Amniotic epithelial cell (primary cell): ENCODE results near the gene SART1.
A peak's percentile ranks its signal among the peaks of the same experiment; 100 is the strongest.
"Not testable (repeated sequence)": the region's sequence is repeated elsewhere in the genome, so short reads cannot be mapped to it uniquely, and the experiment has no call there.

Source experiments
- DNase-seq: peaks from one replicate; pipeline ENCODE4 v3.0.0-alpha.2; 2010; ENCODE audit warnings: low read depth

The SART1 gene

DNA sequence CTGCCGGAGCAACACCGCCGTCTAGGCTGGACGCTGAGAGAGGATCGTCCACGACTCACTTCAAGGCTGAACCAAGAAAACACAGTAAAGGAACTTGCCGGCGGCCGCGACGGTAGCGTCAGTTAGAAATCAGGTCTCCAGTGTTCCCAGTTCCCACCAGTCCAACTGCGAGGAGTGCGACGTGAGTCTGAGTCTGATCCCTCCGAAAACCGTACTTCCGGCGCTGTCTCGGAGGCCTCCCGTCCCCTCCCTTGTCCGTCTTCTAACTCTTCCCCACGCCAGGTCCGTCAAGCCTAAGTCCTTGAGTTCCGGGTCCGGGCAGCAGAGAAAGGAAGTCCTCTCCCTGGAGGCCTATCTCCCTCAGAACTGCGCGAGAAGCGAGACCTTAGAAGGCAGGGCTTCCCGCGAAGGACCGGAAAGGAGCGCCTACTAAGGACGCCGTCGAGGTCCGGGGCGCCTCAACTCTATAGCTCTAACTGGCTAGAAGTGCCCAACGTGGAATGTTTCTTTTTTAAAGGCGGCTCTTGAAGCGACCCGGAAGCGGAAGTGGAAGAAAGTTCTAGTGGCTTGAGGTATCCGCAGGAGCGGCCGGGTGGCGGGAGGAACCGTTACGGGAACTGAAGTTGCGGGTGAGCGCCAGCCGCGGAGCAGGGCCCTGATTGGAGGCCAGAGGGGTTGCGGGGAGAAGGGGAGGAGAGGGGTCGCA is 40.6 kb downstream of the SART1 start, which contains the start of the genes BANF1 and EIF1AD:
BANF1 (plus strand) TSS at position 562 of the 706 bp plus-strand sequence. CDS start 748 bp downstream, outside the sequence.
EIF1AD (minus strand) TSS at position 216 of the 706 bp plus-strand sequence. CDS start 1,768 bp downstream, outside the sequence.
- DNase-seq = peak; percentile 96

DNA sequence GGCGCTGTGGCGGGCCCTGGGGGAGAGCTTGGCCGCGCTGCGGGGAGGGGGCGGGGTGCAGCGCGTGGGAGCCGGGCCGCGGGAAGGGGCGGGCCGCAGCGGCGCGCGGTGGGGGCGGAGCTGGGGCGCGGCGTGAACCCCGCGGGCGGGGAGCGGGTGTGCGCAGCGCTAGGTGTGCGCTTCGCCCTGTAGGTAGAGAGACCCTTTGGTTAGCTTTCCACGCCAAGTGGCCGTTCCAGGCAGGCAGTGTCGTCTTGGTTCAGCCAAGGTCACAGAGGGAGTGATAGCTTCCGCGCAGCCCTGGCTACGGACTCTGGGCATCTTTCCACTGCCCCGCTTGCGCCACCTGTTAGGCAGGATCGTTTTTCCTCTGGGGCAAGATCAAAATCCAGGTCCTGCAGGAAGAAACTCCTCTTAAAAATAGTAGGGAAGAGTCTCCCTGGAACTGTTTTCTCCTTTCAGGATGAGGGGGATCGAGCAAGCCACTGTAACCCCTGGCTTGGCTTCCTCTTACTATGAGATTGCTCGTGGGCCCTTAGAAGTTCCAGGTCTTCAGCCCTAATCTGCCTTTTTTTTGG is 41.2 kb downstream of the SART1 start:
- peak; percentile 55 for DNase-seq

DNA sequence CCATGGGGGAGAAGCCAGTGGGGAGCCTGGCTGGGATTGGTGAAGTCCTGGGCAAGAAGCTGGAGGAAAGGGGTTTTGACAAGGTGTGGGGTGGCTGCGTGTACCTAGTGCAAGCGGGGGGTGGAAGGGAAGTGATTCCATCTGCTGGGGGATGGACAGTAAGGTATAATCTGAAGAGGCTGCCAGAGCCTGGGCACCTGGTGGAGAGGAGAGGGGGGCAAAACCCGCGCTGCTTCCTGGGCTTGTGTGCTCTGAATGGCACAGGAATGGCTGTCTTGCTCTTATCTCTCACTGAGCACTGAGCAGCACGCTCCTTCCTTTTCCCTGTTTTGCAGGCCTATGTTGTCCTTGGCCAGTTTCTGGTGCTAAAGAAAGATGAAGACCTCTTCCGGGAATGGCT is 41.8 kb downstream of the SART1 start:
- DNase-seq = no peak

DNA sequence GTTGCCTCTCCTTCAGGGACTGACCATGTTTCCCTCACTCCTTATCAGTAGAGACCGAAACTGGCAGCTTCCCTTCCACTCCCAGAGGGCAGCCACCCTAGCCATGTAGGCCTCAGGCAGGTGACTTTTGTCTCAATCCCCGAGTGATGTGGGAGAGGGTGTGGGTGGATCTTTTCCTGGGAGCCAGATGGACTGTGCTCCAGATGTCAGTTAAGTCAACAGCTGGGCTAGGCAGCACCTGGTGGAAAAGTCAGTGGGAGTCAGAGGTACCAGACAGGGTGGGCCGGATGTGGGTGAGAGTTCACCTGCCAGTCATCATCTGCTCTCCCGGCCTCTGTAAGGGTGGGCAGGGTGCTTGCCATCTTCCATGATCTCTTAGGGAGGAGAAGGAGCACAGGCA is 42.7 kb downstream of the SART1 start:
- DNase-seq = no peak

DNA sequence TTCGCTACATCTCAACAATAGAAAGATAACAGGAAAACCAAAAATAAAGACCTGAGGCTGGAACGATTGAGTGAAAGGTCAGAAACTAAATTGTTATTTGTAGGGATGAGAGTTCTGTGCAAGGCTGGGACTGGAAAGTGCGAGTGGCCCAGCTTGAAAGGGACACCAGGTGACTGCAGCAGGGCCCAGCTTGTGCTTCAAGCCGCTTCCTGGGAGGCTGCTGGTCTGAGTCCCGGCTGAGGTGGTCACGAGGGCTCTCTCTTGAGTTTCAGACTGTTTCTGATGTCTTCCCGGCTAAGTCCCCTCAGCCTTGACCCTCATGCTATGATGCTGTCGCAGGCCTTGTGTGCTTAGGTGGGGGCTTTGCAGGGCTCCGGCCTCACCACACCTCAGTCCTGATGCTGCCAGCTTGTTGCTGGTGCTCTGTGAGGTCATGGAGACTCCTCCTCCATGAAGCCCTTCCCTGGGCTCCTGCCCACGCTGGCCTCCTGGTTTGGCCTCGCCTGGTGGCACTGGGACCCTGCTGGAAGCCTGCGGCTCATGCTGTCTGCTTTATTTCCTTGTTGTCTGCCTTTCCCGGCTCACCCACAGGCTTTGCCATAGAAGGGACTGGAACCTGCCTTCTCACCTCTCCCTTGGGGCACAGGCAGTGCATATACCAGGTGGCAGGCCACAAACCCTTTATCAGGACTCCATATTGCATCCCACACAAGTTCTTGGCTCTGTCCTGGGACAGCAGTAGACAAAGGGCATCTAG is 44.8 kb downstream of the SART1 start:
- no peak for DNase-seq

DNA sequence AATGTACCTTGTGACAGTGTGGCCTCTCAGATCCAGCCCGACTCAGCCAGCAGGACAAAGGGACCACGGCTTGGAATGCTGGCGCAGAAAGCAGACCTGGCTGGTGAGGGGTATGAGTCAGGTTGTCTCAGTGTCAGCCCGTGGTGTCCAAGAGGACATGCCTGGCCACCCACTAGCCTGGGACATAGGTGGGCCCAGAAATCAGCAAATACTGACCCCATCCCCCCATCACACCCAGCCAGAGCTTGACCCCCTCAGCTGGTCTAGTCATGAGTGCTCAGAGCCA is 45.3 kb downstream of the SART1 start:
- DNase-seq = no peak

DNA sequence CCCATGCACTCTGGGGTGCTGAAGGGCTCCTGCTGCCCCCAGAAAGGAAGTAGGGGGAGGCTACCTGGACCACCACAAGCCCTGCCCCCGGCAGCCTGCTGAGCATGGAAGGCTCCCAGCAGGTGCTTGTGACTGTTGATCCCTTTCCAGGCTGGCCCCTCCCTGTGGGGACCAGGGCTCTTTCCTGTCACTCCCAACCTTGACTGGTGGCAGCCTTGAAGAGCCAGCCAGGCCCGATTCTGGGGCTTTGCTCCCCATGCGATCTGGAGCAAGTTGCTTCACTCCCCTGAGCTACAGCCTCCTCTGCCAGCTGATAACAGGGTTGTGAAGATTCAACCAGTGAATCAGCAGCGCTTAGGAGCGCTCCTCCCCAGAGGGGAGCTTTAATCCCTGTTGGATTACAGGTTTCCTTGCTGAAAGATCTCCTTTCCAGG is 45.7 kb downstream of the SART1 start:
- peak; percentile 78 for DNase-seq

DNA sequence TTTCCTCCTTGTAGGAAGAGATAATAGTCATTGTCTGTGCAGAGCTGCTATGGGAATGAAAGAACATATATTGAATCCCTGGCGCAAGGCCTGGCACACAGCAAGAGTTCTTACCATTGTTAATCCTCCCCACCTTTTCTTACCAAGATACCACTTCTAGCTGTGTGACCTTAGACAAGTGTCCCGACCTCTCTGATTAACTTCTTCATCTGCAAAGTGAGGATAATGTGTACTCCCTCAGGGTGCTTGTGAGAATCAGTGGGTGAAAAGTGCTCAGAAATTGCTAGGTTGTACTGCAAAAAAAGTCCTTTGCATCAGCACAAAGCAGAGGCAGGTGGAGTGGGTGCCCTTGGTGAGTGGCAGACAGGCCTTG is 46.5 kb downstream of the SART1 start:
- DNase-seq = no peak

DNA sequence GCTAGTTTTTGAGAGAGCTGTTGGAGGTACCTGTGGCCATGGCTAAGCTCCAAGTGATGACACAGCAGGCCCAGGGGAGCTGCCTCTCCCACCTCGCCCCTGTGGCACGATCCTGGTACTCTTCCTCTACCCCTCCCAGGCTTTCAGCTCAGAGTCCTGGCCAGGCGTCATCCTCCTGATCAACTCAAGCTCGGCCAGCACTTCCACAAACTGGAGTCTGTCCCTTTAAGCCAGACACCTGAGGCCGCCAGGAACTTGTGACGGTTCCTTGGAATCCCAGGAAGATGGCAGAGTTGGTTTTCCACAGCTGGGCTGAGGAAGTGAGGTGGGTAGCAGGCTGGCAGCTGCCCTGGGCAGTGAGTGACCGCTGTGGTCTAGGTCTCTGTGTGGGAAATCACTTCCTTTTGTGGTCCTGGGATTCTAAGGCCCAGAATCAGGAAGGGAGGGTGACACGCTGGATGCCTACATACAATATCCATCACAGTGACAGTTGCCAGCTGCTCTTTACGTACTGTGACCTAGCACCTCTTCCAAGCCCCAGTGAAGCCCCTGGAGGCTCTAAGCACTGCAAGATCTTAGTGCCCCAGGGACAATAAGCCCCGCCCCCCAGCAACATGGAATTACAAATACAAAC is 47.1 kb downstream of the SART1 start:
- no peak for DNase-seq

DNA sequence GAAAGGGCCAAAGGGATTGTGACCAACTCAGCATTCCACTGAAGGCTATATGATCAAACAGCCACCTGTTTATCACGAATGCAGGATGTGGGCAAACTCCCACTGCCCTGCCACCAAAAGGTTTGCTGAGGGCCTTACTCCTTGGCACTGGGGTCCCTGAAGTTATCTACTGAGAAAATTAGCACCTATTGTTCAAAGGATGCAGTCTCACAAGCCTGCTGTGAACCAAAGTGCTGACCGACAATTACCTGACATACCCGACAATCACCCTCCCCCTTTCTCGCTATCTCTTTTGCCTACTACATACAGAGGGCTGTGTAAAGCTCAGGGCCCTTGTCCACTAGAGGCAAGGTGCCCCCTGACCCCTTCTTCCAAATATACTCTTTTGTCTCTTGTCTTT is 48.5 kb downstream of the SART1 start:
- not testable (repeated sequence) for DNase-seq

DNA sequence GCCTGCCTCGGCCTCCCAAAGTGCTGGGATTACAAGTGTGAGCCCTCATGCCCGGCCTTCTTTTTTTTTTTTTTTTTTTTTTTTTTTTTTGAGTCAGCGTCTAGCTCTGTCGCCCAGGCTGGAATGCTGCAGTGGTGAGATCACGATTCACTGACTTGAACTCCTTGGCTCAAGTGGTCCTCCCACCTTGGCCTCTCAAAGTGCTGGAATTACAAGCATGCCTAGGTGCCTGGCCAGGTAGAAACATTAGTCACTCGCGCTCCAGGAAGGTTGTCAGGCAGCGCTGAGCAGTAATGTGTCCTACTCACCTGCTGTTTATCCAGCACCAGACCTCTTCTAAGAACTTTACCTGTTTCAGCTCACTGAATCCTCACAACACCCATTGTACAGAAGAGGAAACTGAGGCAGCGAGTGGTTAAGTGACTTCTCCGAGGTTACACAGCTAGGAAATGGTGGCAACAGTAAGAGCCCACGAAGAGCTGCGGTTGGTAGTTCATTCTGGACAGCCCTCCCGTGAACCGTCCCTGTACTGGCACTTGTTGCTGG is 49.8 kb downstream of the SART1 start:
- peak; percentile 73 for DNase-seq

DNA sequence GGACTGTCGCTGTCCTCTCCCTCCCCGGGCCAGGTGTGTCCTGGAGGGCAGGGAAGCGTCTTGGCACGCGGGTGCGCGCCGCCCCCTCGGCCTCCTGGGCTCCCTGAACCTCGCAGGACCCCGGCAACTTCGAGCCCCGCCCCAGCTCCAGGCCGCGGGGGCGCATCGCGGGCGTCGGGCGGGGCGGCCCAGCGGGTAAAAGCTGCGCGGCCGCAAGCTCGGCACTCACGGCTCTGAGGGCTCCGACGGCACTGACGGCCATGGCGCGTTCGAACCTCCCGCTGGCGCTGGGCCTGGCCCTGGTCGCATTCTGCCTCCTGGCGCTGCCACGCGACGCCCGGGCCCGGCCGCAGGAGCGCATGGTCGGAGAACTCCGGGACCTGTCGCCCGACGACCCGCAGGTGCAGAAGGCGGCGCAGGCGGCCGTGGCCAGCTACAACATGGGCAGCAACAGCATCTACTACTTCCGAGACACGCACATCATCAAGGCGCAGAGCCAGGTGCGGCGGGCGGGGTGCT is 50.3 kb downstream of the SART1 start, which contains the start of gene CST6:
CST6 (plus strand) TSS at position 224 of the 519 bp plus-strand sequence; CDS start at position 261, 37 bp downstream.
- DNase-seq = no peak

DNA sequence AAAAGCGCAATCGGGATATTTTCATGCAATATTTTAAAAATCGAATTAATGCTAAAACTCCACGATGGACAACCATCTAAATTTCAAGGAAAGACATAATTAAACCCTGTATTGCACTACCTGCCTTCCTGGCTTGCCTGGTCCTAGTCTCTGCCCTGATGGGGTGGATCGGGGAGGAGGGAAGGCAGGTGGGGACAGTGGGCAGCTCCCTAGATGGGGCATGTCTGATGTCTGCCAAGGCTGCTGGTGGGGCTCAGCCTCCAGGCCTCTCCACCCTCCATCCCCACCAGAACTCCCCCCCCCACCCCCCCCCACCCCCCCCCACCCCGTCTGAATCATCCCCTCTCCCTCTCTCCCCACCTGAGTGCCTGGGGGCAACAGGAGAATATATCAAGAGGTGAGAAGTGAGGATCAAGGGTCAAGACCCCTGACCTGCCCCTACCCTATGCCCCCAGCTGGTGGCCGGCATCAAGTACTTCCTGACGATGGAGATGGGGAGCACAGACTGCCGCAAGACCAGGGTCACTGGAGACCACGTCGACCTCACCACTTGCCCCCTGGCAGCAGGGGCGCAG is 50.9 kb downstream of the SART1 start:
- no peak for DNase-seq

DNA sequence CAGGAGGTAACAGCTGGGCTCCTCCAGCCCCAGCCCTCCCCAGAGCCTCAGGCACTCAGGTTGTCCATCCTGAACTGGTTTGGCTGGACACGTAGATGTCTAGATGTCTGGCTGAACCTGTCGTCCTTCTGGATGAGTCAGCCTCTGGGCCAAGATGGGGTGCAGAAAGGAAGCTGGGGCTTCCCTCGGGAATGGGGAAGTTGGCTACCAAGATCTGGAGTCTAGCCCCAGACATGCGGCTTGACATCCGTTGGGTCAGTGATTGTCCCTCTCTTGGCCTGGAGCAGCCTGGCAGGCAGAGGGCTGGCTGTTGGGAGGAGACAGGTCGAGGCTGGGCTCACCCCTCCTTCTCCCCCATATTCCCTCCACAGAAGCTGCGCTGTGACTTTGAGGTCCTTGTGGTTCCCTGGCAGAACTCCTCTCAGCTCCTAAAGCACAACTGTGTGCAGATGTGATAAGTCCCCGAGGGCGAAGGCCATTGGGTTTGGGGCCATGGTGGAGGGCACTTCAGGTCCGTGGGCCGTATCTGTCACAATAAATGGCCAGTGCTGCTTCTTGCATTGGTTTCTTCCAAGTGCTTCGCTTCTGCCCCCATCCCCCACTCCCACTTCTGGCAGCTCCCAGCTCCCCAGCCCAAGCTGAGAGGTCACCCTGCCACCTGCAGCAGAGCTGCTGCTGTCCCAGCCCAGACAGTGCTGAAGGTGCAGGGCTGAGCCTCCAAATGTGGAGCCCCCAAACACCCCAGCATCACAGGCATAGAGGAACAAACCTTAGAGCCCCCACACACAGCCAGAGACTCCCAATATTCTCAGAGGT is 51.6 kb downstream of the SART1 start:
- no peak for DNase-seq

DNA sequence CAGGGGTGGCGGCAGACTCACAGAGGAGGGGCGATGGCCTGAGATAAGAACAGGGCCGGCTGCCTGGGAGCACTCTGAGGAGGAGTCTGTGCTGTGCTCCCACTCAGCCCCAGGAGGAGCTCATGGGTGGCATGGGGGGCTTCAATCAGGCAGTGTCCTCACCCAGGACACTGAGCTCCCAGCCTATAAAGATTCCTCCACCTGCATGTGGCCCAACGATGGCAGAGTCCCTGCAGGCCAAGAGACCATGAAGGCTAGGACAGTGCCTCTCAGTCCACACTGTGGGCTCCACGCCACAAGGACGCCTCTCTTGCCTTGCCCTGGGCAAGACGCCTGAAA is 52.2 kb downstream of the SART1 start:
- DNase-seq = no peak

DNA sequence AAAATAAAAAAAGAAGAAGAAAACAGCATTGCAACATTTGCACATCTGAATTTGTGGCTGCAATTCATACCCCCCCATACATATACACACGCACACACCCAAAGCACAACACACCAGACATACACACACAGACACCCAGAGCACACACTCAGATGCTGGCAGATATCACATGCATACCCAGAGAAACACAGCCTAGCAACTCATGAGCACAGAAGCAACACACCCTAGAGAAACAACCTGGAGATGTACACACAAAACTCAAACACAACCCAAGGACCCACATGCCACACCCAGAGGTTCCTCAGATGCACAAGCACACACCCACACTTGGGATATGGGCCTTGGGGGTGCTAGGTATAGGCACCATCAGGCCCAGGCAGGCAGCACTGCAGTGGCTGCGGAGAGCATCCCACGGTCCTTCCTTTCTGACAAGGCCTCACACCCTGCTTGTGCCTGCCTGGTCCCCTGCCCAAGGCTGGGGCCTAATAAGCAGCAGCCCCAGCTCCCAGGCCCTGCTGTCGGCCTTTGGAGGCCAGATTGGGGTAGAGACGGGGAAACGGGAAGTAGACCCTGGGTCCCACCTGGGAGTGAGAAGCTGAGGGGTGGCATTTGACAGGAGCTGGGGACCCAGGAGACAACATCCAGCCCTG is 53.4 kb downstream of the SART1 start:
- no peak for DNase-seq

DNA sequence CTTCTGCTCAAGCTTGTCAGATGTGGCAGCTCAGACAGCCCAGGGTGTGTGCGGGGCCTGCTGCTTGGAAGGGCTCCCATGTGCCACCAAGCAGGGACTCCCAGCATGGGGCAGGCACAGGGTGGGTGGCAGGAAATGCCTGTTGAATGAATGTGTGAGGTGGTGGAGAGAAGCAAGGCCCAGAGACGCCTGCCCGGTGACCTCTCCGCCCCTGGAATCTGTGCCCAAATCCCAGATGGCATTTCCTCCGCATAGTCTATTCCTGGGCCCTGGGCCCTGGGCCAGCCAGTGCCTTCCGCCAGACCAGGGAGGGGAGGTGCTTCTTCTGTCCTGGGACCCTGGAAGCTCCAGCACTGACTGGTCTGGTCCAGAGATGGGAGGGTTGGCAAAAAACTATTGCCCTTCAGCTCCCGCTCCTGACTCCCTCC is 53.9 kb downstream of the SART1 start:
- no peak for DNase-seq

DNA sequence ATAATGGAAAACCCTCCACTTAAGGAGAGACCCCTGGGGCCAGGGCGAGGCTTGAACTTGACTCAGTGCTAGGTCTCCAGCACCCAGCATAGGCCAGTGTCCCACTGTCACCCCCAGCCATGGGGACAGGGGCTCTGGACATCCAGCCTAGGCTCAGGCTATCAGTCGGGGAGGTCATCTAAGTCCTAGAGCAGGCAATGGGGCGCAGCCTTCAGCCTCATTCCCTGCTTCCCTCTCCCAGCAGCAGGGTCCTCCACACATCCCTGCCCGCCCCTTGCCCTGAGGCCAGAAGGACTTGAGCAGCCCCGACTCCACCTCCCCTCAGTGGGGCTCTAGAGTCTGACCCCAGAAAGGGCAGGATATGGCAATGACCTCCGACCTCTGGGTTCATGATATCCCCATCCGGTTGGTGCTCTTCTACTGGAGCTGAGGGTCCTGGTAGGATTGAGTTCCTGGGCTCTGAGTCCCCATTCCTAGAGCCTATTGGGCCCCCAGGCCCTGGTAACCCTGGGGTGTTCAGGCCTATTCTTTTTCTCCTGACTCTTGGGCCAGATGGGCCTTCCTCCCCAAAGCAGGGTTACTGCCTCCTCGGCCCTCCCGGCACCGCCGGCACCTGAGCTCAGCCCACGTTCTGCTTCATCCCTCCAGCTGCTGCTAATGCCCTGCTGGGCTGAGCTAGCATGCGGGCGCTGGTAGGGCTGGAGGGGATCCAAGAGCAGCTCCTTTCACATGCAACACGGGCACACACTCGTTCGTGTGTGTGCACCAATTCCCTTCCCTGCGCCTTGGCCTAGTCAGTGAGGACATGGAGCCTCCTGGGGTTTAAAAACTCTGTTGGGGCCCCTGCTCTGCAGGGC is 54.6 kb downstream of the SART1 start:
- no peak for DNase-seq

DNA sequence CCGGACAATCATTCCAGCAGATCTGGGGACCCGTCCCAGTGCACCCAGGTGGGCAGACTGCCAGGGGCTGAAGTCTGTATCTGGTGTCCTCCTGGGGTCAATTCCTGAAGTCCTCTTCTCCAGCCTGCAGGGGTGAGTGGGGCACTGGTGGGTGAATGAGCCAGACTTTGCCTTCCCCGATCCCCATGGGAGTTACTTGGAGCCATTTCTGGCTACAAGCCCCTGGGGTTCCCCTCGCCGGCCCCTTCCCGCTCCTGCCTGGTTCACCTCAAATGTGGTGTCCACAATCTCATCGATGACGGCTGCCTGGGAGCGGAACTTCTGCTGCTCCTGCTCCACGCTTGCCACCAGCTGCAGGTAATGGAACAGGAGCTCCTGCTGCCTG is 55.3 kb downstream of the SART1 start:
- no peak for DNase-seq

DNA sequence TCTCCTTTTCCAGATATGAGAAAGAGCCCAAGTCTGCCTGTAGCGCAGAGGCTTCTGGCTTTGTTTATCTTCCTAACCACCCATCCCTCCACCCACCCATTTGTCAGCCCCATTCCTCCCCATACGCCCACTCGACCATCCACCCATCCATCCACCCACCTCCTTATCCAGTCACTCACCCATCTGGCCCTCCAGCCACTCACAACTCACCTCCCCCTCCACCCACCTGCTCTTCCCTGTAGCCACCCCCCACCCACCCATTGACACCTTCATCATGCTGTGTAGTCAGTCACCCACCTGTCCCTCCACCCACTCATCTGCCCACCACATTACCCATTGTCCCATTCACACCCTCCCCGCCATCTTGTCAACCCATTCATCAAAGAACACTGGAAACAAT is 55.8 kb downstream of the SART1 start:
- no peak for DNase-seq
